H1 (cell line): ENCODE measurements around the gene HMGCS2. TPM values are rescaled to one million over a fixed set of nuclear protein-coding genes. Genes with fewer than 3 reads are reported as not detected.

ENCODE experiments used
- CTCF ChIA-PET: fragments of 300-600 bp; sonication (Branson Sonifier 250); formaldehyde crosslinking; loops from one replicate; lab custom pipeline; 2021; ENCODE audit not compliant: partially characterized antibody; lab: Charles Lee
- POLR2A ChIA-PET: fragments of 300-600 bp; sonication (Branson Sonifier 250); formaldehyde crosslinking; loops from one replicate; lab custom pipeline; 2021; ENCODE audit warnings: inconsistent platforms; ENCODE audit not compliant: partially characterized antibody; lab: Charles Lee
- DNase-seq, 2 experiments: peaks; one replicate each; pipeline versions ENCODE4 v3.0.0 to v3.0.0-alpha.2; 2010 to 2022; ENCODE audit warnings: low spot score in 2 of 2, low read depth in 1 of 2, mixed read lengths in 1 of 2
- FAIRE-seq: peaks from 2 replicates; lab custom pipeline; 2011; peaks lifted over from hg19 to GRCh38; lab: Jason Lieb, UNC
- H2AFZ ChIP-seq: 2 replicates; pipeline ENCODE4 v1.8.1; 2012; ENCODE audit warnings: low read length, inconsistent platforms
- H2AK5ac ChIP-seq: 2 replicates; pipeline ENCODE4 v1.6.1; 2013; ENCODE audit warnings: low read depth, low read length
- H2BK120ac ChIP-seq: replicated peaks from 2 replicates; pipeline ENCODE3; 2013; ENCODE audit warnings: low read depth, low read length, inconsistent platforms
- H2BK12ac ChIP-seq: 2 replicates; pipeline ENCODE4 v1.6.1; 2013; ENCODE audit warnings: low read depth, low read length
- H2BK15ac ChIP-seq: 2 replicates; pipeline ENCODE4 v1.6.1; 2013; ENCODE audit warnings: low read length
- H2BK20ac ChIP-seq: 2 replicates; pipeline ENCODE4 v1.6.1; 2013; ENCODE audit warnings: low read length
- H2BK5ac ChIP-seq: 2 replicates; pipeline ENCODE4 v1.6.1; 2013; ENCODE audit warnings: low read depth, low read length
- H3K14ac ChIP-seq: 2 replicates; pipeline ENCODE4 v1.6.1; 2013; ENCODE audit warnings: inconsistent platforms; ENCODE audit not compliant: insufficient read length
- H3K18ac ChIP-seq: 2 replicates; pipeline ENCODE4 v1.6.1; 2013; ENCODE audit warnings: low read length; ENCODE audit errors: extremely low read depth
- H3K23ac ChIP-seq: 2 replicates; pipeline ENCODE4 v1.6.1; 2013; ENCODE audit warnings: inconsistent platforms; ENCODE audit not compliant: insufficient read length
- H3K23me2 ChIP-seq: 2 replicates; pipeline ENCODE4 v1.6.1; 2013; ENCODE audit warnings: low read depth, low read length
- H3K27ac ChIP-seq: 2 replicates; pipeline ENCODE4 v1.6.1; 2011; ENCODE audit warnings: low read depth, low read length, inconsistent platforms
- H3K27me3 ChIP-seq, 4 experiments: replicated peaks in 1 of 4; 1 replicate in 1 of 4; 2 replicates in 3 of 4; pipeline versions ENCODE4 v1.6.1 to v1.8.1; 2011 to 2013; ENCODE audit warnings: low read length in 3 of 4, mild to moderate bottlenecking in 3 of 4, inconsistent platforms in 2 of 4, mixed read lengths in 2 of 4, moderate library complexity in 1 of 4; ENCODE audit not compliant: control insufficient read depth in 3 of 4, insufficient read depth in 3 of 4; ENCODE audit errors: extremely low read depth in 1 of 4
- H3K36me3 ChIP-seq, 4 experiments: 2 replicates each; pipeline versions ENCODE4 v1.6.1 to v1.8.1; 2011 to 2013; ENCODE audit warnings: mild to moderate bottlenecking in 4 of 4, low read length in 3 of 4, moderate library complexity in 2 of 4, control low read depth in 1 of 4, inconsistent platforms in 1 of 4; ENCODE audit not compliant: insufficient read depth in 4 of 4, control insufficient read depth in 2 of 4
- H3K4ac ChIP-seq: replicated peaks from 2 replicates; pipeline ENCODE3; 2013; ENCODE audit warnings: low read length, low read depth, mixed read lengths, inconsistent platforms; ENCODE audit not compliant: insufficient read length
- H3K4me1 ChIP-seq, 4 experiments: replicated peaks in 1 of 4; 1 replicate in 1 of 4; 2 replicates in 3 of 4; pipeline versions ENCODE4 v1.6.1 to v1.8.1; 2011 to 2013; ENCODE audit warnings: low read length in 3 of 4, inconsistent platforms in 2 of 4, mixed read lengths in 1 of 4; ENCODE audit not compliant: insufficient read depth in 4 of 4, control insufficient read depth in 3 of 4
- H3K4me2 ChIP-seq, 2 experiments: 2 replicates each; pipeline versions ENCODE4 v1.6.1 to v1.8.1; 2011 to 2013; ENCODE audit warnings: low read depth in 2 of 2, low read length in 2 of 2, control low read depth in 1 of 2, inconsistent platforms in 1 of 2, mild to moderate bottlenecking in 1 of 2; ENCODE audit not compliant: insufficient read depth in 1 of 2
- H3K4me3 ChIP-seq, 4 experiments: fragments of 200-600, 300-600 bp in 1 of 4; sonication (generic), shearing (Covaris generic), sonication (Bioruptor Twin) in 1 of 4; 2 replicates each; pipeline versions ENCODE4 v1.5.1 to v1.8.1; 2011 to 2016; ENCODE audit warnings: low read length in 4 of 4, low read depth in 3 of 4, control low read depth in 2 of 4, inconsistent platforms in 2 of 4, mild to moderate bottlenecking in 2 of 4, mixed read lengths in 1 of 4, moderate library complexity in 1 of 4; ENCODE audit not compliant: insufficient read depth in 2 of 4; ENCODE audit errors: extremely low read depth in 1 of 4
- H3K56ac ChIP-seq: replicated peaks from 2 replicates; pipeline ENCODE3; 2013; ENCODE audit warnings: low read depth, mild to moderate bottlenecking, mixed read lengths, low read length, inconsistent platforms; ENCODE audit not compliant: insufficient read length
- H3K79me1 ChIP-seq: 2 replicates; pipeline ENCODE4 v1.6.1; 2013; ENCODE audit warnings: low read depth, low read length, control low read depth
- H3K79me2 ChIP-seq, 2 experiments: 2 replicates each; pipeline versions ENCODE4 v1.6.1 to v1.8.1; 2012 to 2013; ENCODE audit warnings: low read length in 2 of 2, mild to moderate bottlenecking in 2 of 2, inconsistent platforms in 1 of 2; ENCODE audit not compliant: insufficient read depth in 2 of 2, control insufficient read depth in 1 of 2
- H3K9ac ChIP-seq, 4 experiments: replicated peaks in 1 of 4; 1 replicate in 1 of 4; 2 replicates in 3 of 4; pipeline versions ENCODE4 v1.6.1 to v1.8.1; 2011 to 2013; ENCODE audit warnings: low read depth in 3 of 4, low read length in 3 of 4, control low read depth in 2 of 4, mild to moderate bottlenecking in 2 of 4, moderate library complexity in 2 of 4, inconsistent platforms in 1 of 4; ENCODE audit errors: extremely low read depth in 1 of 4
- H3K9me3 ChIP-seq, 2 experiments: 2 replicates each; pipeline versions ENCODE4 v1.6.1 to v1.8.1; 2012 to 2013; ENCODE audit warnings: mild to moderate bottlenecking in 2 of 2, moderate library complexity in 2 of 2, control low read depth in 1 of 2, inconsistent platforms in 1 of 2, low read depth in 1 of 2, low read length in 1 of 2, mixed read lengths in 1 of 2; ENCODE audit not compliant: insufficient read depth in 2 of 2
- H4K20me1 ChIP-seq, 2 experiments: replicated peaks in 1 of 2; 2 replicates each; pipeline versions ENCODE3 to v1.8.1; 2011 to 2013; ENCODE audit warnings: inconsistent platforms in 2 of 2, low read length in 2 of 2, mild to moderate bottlenecking in 1 of 2; ENCODE audit not compliant: insufficient read depth in 2 of 2, control insufficient read depth in 1 of 2
- H4K5ac ChIP-seq: 2 replicates; pipeline ENCODE4 v1.6.1; 2013; ENCODE audit warnings: low read length, low read depth, mixed read lengths, inconsistent platforms; ENCODE audit not compliant: insufficient read length
- H4K8ac ChIP-seq: 2 replicates; pipeline ENCODE4 v1.8.0; 2013; ENCODE audit warnings: mild to moderate bottlenecking, moderate library complexity, low read length, inconsistent platforms; ENCODE audit not compliant: insufficient read depth; ENCODE audit errors: extremely low read depth
- H4K91ac ChIP-seq: replicated peaks from 2 replicates; pipeline ENCODE3; 2013; ENCODE audit warnings: low read length, mixed read lengths, inconsistent platforms; ENCODE audit not compliant: insufficient read length
- CEBPB ChIP-seq: IDR thresholded peaks from 2 replicates; pipeline ENCODE4 v1.6.1; 2012; ENCODE audit warnings: low read depth, low read length
- CTCF ChIP-seq, 3 experiments: IDR thresholded peaks; 1 replicate in 2 of 3; 2 replicates in 1 of 3; pipeline versions ENCODE4 v1.5.1 to v1.6.1; 2011; ENCODE audit warnings: low read length in 3 of 3, mild to moderate bottlenecking in 3 of 3, inconsistent platforms in 2 of 3, low read depth in 1 of 3, moderate library complexity in 1 of 3; ENCODE audit not compliant: insufficient read depth in 1 of 3; ENCODE audit errors: control extremely low read depth in 1 of 3
- FOSL1 ChIP-seq: IDR thresholded peaks from 2 replicates; pipeline ENCODE4 v1.6.1; 2011; ENCODE audit warnings: mild to moderate bottlenecking, low read depth, low read length, moderate library complexity; ENCODE audit not compliant: insufficient read depth
- KDM1A ChIP-seq: fragments of 200-600, 300-600 bp; sonication (generic); IDR thresholded peaks from 2 replicates; pipeline ENCODE4 v1.7.1; 2016; ENCODE audit warnings: mild to moderate bottlenecking, low read length, borderline replicate concordance
- NRF1 ChIP-seq: IDR thresholded peaks from 2 replicates; pipeline ENCODE4 v1.6.1; 2011; ENCODE audit warnings: mild to moderate bottlenecking, low read depth, low read length, improper control_type of control experiment
- SIX5 ChIP-seq: IDR thresholded peaks from 2 replicates; pipeline ENCODE4 v1.6.1; 2011; ENCODE audit warnings: mild to moderate bottlenecking, low read depth, low read length
- SP2 ChIP-seq: IDR thresholded peaks from 2 replicates; pipeline ENCODE4 v1.6.1; 2012; ENCODE audit warnings: mild to moderate bottlenecking, low read length, inconsistent platforms
- TBP ChIP-seq: IDR thresholded peaks from 2 replicates; pipeline ENCODE4 v1.6.1; 2011; ENCODE audit warnings: low read depth, low read length, improper control_type of control experiment
- WGBS, 2 experiments: shearing (Covaris generic) in 1 of 2; methylation state at CpG; one replicate each; pipeline versions ENCODE4 v1.1.6 to v1.1.7; 2013 to 2015; ENCODE audit warnings: low lambda C conversion rate in 2 of 2, mixed read lengths in 2 of 2, inconsistent platforms in 1 of 2, low coverage in 1 of 2, missing lambda C conversion rate in 1 of 2; ENCODE audit not compliant: insufficient replicate concordance in 2 of 2, insufficient coverage in 1 of 2, insufficient read length in 1 of 2; ENCODE audit errors: extremely low coverage in 1 of 2, missing lambda C conversion rate in 1 of 2; 5-methylcytosine and 5-hydroxymethylcytosine counted together
- polyA plus RNA-seq, 7 experiments: library from polyadenylated mRNA; depleted of rRNA in 3 of 7; stranded (reverse) in 5 of 7; unstranded in 2 of 7; fragments of >200 nt in 5 of 7; fragments of 200-250 nt in 2 of 7; gene quantifications; 1 replicate in 5 of 7; 2 replicates in 1 of 7; 4 replicates in 1 of 7; pipeline versions ENCODE4 v1.2.1 to v1.2.3, GENCODE V29; 2011 to 2013; ENCODE audit warnings: missing spikeins in 2 of 7, mixed read lengths in 2 of 7
- total RNA-seq: library from RNA; stranded (reverse); fragmentation: NEBNext Ultra II Directional; extraction: Animal tissue kit (Norgen Biotek cat#: 25700); gene quantifications from 2 replicates; pipeline ENCODE4 v1.2.1, GENCODE V29; 2021
- TF ChIP-seq, protein P1 (sequence below): IDR thresholded peaks from 2 replicates; pipeline ENCODE4 v1.6.1; 2011; ENCODE audit warnings: low read length, improper control_type of control experiment

HMGCS2 gene
- total and polyA plus RNA-seq, 2 of the 8 experiments (the other 6 are each of a cell fraction or from before 2014, with no cell fraction given) = not detected

DNA sequence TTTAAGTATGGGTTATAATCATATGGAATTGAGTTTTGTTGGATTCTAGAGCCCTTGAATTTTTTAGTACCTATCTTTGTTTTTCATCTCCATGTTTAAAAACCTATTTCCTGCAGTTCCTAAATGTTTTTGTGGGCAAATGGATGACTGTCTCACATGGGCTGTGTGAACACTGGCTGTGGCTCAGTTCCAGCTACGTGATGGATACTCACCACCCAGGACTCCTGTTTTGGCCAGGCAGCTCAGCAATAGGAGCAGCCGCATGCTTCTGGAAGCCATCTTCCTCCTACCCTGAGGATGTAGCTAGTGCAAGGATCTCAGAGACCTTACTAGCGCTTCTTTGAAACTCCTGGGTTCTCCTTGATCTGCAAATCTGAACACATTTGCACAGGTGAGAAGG, 39.8 kb upstream of the HMGCS2 start:
- no peak overlapping the region for H2BK20ac ChIP-seq
- H3K14ac ChIP-seq = no peak overlapping the region
- no peak overlapping the region for H3K27ac ChIP-seq
- no peaks in the 10 kb centered on the region for H3K79me2 ChIP-seq
- no peak for FAIRE-seq
- no peak overlapping the region for H4K91ac ChIP-seq
- H3K4me3 ChIP-seq = no peak overlapping the region
- H4K8ac ChIP-seq = no peak overlapping the region
- H4K20me1 ChIP-seq = no peaks in the 10 kb centered on the region
- no peak overlapping the region for H2AK5ac ChIP-seq
- no peak overlapping the region for H3K4ac ChIP-seq
- H3K36me3 ChIP-seq = no peaks in the 10 kb centered on the region
- no peaks in the 10 kb centered on the region for H3K9me3 ChIP-seq
- H4K5ac ChIP-seq = no peak overlapping the region
- no peak overlapping the region for H2BK12ac ChIP-seq
- H2BK120ac ChIP-seq = no peak overlapping the region
- WGBS, 2 experiments = 68% methylated on average over 3 of the region's 3 CpGs; no CpG with 5 or more reads in 1 of the 2 experiments
- TF ChIP-seq KDM1A (no peak), FOSL1 (no peak), CTCF (IDR thresholded peaks at IDR 0.05; ENCODE audit: control extremely low read depth in 1 of 3, insufficient read depth in 1 of 3, low read depth in 1 of 3, low read length in 3 of 3) (no peak), SIX5 (no peak), NRF1 (no peak), SP2 (no peak), TBP (no peak), CEBPB (no peak)
- TF ChIP-seq, protein P1, sequence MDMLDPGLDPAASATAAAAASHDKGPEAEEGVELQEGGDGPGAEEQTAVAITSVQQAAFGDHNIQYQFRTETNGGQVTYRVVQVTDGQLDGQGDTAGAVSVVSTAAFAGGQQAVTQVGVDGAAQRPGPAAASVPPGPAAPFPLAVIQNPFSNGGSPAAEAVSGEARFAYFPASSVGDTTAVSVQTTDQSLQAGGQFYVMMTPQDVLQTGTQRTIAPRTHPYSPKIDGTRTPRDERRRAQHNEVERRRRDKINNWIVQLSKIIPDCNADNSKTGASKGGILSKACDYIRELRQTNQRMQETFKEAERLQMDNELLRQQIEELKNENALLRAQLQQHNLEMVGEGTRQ = no peak
- H3K4me2 ChIP-seq = no peak overlapping the region
- H3K79me1 ChIP-seq = no peaks in the 10 kb centered on the region
- H3K18ac ChIP-seq = no peak overlapping the region
- H2AFZ ChIP-seq = no peak overlapping the region
- no peak overlapping the region for H2BK5ac ChIP-seq
- H2BK15ac ChIP-seq = no peak overlapping the region
- H3K4me1 ChIP-seq = no peaks in the 10 kb centered on the region
- no peak overlapping the region for H3K9ac ChIP-seq
- no peaks in the 10 kb centered on the region; a peak in 2 of 7 replicates for H3K27me3 ChIP-seq
- H3K23ac ChIP-seq = no peak overlapping the region
- ChIA-PET POLR2A (interaction anchor here (1.5 kb wide), 1 partner anchor 64 kb away, joined by 8 read pairs; no protein-coding TSS in a partner anchor), CTCF (interaction anchor here (0.7 to 9.0 kb wide), 17 partner anchors 9 to 199 kb away, joined by 3 to 76 read pairs (median 6); no protein-coding TSS in a partner anchor)
- DNase-seq = peak in 1 of 2 experiments; percentile 39
- no peak overlapping the region for H3K56ac ChIP-seq
- H3K23me2 ChIP-seq = no peaks in the 10 kb centered on the region
